ENCODE results near the gene TAS1R2.

Gene TAS1R2

GRCh38 chr1:18819203-18819602, 40.3 kb downstream of the TAS1R2 start:
- DNase-seq = no peak

DNA sequence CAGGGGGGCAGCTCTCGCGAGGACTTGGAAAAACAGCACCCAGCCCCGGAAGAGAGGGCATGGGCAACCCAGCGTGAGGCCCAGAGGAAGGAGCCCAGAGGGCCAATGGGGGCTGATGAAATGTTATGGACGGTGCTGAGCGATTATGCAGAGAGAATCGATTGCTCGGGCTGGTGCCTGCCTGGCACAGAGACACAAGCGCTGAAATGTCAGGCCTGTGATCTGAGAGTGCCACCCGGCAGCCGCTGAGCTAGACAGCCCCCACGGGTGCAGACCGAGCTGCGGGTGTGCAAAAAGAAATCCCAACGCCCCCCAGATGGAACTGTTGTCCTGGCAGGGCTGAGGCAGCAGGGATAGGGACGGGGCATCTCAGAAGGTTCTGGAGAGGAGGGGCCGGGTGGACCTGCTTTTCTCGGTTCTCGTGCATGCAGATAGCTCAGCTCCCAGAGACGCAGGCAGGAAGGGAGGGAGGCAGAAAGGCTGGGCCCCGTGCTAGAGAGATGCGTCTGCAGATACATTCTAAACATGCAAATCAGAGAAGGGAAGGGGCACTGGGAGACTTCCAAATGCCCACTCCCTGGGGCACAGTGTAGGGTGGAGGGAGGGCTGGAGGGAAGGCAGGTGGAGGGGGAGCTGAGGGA, 41.5 kb downstream of the TAS1R2 start:
- no peak for DNase-seq

GRCh38 chr1:18817316-18817715, 42.1 kb downstream of the TAS1R2 start:
- no peak for DNase-seq

- DNase-seq = no peak
Observed at GRCh38 chr1:18816808-18817207, 42.7 kb downstream of the TAS1R2 start.

DNA sequence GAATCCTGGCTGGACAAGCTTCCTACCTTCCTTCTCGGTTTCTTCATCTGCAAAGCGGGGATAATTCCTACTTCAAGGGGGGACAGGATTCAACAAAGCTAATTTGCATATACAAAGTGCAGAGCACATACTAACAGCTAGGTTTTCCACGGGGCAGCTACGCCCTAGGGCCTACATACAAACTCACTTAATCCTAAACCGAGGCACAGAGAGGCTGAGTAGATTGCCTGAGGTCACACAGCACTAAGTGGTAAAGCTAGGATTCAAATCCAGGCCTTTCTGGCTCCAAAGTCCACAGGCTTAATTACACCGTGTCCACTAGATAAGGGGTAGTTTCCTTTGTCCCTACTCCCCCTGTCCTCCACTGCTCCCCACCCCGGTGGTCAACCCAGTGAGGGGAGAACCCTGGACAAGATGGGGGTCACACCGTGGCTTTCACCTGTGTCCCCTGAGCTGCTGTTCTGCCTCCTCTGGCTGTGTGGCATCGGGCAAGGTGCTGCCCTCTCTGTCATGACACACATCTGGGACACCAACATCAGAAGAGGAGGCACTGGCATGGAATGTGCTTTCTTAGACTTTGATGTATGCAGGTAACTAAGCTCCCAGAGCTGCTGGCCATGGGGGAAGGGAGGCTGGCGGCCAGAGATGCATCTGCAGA, 44.5 kb downstream of the TAS1R2 start:
- no peak for DNase-seq

DNA sequence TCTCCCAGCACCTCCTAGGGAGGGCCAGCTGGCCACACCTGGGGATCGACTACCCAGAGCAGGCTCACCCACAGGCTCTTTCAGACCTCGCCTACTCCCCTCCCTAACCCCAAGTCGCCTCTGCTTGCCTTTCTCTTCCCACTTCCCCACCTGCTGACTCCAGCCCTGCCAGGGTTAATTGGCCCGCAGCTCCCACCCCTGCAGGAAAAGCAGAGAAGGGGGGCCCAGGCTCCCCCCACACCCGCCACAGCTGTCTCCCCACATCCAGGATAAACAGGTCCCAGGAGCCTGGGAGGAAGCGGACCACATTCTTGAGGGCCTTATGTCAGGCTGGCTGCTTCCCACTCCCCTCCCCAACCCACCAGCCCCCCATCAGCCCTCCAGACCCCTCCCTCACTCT, 45.0 kb downstream of the TAS1R2 start:
- DNase-seq = no peak

- DNase-seq = no peak
Observed at GRCh38 chr1:18812453-18812939, 47.0 kb downstream of the TAS1R2 start.

DNA sequence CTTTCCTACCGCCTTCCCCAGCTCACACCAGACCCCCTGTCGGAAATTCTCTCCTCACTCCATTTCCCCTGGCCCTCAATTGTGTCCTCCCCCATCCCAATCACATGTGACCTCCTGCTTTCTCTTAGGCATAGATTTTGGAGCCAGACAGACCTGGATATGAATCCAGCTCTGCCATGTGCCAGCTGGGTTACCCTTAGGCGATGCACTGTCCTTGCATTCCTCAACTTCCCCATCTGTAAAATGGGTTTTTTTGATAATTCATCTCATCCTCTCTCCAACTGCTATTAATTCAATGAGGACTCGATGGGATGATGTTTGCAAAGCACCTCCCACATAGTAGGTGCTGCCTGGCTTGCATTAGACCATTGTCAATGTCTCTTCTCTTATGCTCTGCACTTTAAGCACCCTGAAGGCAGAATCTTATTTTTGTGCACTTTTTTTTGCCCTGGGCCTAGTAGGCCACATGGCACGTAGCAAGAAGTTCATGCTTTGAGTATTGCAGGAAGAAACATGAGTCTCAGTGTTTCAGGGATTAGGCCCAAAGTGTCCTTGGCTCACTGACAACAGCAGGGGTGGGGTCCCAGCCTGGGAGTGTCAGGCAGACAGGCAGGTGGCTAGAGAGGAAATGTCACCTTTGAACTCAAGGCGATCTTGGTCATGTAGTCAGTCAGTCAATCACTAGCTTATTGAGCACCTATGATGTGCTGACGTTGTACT, 47.6 kb downstream of the TAS1R2 start:
- no peak for DNase-seq

- DNase-seq = no peak
Observed at GRCh38 chr1:18809953-18810899, 49.2 kb downstream of the TAS1R2 start.

DNA sequence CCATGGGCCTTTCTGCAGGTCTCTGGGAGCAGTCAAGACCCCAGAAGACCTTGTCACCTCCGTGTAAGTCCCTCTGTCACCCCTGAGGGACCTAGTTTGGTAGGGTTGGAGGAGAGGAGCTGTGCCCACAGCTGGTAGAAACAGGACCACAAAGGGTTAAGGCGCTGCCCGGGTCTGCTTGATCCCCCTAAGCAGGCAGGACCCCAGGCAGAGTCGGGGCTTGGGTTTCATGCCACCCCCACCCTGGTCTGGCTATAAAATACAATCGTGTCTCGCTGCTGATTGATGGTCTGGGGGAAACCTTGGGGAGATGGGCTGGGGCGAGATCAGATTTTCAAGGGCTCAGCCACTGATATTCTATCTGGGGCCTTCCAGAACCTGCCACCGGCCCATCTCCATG, 50.9 kb downstream of the TAS1R2 start:
- no peak for DNase-seq

DNA sequence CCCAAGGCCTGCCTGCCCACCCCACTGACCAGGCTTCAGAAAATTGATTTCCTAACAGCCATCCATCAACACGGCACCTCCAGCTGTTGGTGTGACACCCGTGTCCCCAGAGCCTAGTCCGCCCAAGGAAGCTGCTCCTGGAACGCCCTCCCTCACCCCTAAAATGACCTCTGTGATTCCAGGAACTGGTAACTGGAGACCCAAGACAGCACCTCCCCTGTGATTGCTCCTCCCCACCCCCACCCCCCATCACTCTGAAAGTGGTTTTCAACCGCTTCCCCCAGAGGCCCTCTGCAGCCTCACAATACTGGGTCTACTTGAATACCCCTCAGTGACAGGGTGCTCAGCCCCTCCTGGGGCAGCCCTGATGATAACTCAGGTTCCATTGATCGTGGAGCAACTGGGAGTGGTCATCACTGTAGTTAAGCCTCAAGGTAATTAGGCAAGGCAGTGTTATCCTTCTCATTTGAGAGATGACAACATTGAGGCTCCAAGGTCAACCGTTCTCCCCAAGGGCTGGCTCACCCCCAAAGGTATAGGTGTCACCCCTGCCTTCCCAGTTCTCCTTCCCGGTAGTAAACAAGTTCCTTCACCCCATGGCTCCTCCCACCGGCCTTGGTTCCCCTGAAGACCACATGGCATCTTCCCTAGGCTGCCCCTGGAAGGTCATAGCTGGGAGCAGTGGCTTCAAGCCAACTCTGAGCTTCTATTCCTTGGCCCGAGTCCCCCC, 52.0 kb downstream of the TAS1R2 start:
- no peak for DNase-seq

GRCh38 chr1:18805925-18806849, 53.3 kb downstream of the TAS1R2 start:
- DNase-seq = no peak

DNA sequence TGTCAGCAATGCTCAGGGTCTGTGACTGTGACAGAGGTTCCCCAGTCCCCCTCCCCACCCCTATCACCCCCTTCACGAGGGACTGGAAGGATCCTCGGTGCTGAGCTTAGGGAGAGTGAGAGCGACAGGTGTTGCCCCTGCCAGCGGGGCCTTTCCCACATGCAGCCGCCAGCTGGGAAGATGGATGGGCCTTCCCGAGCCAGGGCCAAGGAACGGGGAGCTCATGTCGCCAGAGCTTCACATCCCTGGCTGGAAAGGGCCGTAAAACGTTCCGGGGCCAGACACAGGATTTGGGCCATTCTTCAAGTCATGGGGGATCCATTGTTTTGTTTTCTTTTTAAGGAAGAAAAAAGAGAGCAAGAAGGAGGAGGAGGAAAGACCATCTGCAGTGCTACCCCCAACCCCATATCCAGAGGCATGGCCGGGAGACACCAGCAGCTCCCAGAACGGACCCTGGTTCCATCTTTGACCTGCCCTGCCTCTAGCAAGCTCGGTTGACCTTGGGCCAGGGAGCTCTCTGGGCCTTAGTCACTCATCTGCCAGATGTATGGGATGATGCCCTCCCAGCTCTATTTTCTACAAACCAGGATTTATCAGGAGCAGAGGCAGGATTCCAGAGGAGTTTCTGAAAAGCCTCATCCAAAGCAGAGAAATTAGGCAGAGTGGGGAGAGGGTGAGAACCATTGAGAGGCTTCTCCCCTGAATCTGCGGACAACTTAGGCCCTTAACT, 54.1 kb downstream of the TAS1R2 start:
- no peak for DNase-seq

DNA sequence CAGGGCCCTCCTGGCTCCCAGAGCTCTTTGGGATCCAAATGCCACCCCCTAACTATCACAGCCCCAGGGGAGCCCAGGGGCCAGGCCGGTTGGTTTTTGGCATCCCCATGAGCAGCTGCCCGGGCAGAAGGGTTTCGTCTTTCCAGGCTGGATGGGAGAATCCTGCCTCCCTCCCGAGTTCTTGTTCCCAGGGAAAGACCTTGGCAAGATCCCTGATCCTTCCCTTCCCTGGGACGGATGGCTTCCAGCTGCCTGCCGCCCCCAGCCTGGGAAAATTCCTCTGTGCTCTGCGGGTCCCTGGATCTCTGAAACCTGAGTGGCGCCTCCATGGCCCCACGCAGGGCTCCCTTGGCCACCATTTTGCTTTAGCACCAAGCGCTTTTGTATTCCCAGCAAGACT, 55.6 kb downstream of the TAS1R2 start:
- DNase-seq = no peak

DNA sequence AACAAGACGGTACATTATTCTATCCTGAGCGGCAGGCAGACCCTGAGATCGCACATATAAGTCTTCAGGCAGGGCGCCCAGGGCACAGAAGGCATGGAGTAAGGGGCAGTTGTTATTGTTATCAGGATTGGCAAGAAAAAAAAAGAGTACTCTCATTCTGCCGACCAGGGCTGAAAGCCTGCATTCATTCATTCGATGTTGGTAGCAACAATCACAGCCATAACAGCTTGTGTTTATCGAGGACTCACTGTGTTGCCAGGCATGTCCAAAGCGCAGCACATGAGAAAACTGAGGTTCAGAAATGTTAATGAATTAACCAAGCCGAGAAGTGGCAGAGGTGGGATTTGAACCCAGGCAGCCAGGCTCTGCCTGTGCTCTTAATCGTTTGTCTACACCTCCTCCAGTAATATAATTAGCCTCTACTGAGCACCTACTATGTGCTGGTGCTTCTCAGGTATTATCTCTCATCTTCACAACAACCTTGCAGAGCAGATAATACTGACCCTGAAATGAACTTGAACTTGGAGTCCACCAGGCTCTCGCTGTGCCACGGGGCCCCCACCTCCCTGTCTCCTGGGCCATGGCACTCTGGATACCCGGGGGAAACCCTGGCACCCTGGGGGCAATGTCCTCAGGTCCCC, 56.2 kb downstream of the TAS1R2 start:
- DNase-seq = no peak

DNA sequence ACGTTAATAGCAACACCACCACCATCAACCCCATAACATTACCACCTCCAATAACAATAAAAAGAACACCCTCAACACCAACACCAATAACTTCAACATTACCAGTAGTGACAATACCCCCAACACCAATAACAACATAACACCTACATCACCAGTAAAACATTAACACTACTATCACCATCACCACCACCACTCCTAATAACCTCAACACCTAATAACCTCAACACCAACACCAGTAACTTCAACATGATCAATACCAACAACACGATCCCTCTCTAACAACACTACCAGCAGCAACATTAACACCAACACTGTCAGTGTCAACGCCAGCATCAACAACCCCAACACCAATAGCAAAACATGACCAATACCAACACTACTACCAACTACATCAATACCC, 57.2 kb downstream of the TAS1R2 start:
- DNase-seq = no peak

DNA sequence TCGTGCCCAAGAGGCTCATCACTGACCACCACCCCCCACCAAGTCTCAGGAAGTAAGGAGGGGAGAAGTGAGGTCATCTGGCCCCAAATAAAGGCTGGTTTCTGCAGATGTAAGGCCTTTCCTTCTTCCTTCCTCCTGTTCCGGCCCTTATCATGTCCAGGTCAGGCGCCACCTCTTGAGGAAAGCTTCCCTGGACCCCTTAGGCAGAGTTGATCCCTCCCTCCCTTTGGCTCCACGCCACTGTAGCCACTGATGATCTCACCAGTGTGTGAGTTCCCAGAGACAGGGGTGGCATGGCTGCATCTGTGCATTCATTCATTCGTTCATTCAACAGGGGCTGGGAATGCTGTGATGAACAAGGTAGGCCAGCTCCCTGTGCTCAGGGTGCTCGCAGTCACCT, 59.2 kb downstream of the TAS1R2 start:
- no peak for DNase-seq

DNA sequence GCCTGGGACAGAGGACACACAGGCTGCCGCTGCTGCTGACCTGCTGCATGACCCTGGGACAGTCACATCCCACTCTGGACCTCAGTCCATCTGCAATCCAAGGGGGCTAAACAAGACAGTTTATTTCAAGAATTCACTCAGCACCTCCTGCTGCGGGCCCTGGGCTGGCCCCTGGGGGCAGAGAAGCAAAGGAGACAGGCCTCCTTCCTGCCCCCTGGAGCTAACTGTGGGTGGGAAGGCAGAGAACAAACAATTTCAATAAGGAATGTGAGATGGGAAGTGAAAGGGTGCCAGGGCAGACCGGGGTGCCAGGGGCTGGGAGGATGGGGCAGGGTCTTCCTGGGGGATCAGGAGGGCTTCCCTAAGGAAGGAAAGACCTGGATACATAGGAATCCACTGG, 60.0 kb downstream of the TAS1R2 start:
- DNase-seq = no peak

- DNase-seq = no peak
Observed at GRCh38 chr1:18798946-18799345, 60.5 kb downstream of the TAS1R2 start.

GRCh38 chr1:18798533-18798932, 60.9 kb downstream of the TAS1R2 start:
- DNase-seq = no peak

All from activated naive CD4-positive, alpha-beta T cell treated with Interleukin-2 at 50 U/mL for 16 hours (primary cell).